Panc1 (cell line): ENCODE data around the gene GPC1. TPM values are rescaled to one million over a fixed set of nuclear protein-coding genes. Genes with fewer than 3 reads are reported as not detected.

Source experiments
- ATAC-seq: fragments of 200-7000 bp; cut with Tn5 transposase; 2 replicates; pipeline ENCODE4 v1.9.1; 2020; ENCODE audit warnings: mild to moderate bottlenecking, moderate library complexity
- BruUV-seq: library from RNA; stranded (reverse); fragments of 400-500 nt; replicated peaks from 2 replicates; lab custom pipeline; 2021; lab: Mats Ljungman, UMichigan
- CTCF ChIA-PET: fragments of 300-600 bp; sonication (Branson Sonifier 250); formaldehyde crosslinking; loops from one replicate; lab custom pipeline; 2022; ENCODE audit warnings: antibody characterized with exemption; lab: Charles Lee
- POLR2A ChIA-PET: fragments of 300-600 bp; sonication (Branson Sonifier 250); formaldehyde crosslinking; loops from one replicate; lab custom pipeline; 2022; ENCODE audit warnings: antibody characterized with exemption; lab: Charles Lee
- DNase-seq: peaks from one replicate; pipeline ENCODE4 v3.0.0-alpha.2; 2010; ENCODE audit warnings: low read depth, low spot score
- H3K27ac ChIP-seq: 2 replicates; pipeline ENCODE4 v1.5.1; 2011; ENCODE audit warnings: mild to moderate bottlenecking, low read length, inconsistent platforms
- H3K27me3 ChIP-seq: fragments of 200-500 bp; sonication (Bioruptor generic); 2 replicates; pipeline ENCODE4 v1.6.0; 2014; ENCODE audit warnings: low read length, inconsistent platforms; ENCODE audit not compliant: control insufficient read depth, insufficient read depth
- H3K36me3 ChIP-seq: fragments of 200-500 bp; sonication (Bioruptor generic); 2 replicates; pipeline ENCODE4 v1.5.1; 2014; ENCODE audit warnings: inconsistent platforms, mild to moderate bottlenecking, low read length, moderate library complexity; ENCODE audit not compliant: control insufficient read depth, insufficient read depth
- H3K4me1 ChIP-seq: 2 replicates; pipeline ENCODE4 v1.5.1; 2011; ENCODE audit warnings: inconsistent platforms, mild to moderate bottlenecking, low read length, moderate library complexity; ENCODE audit not compliant: control insufficient read depth, insufficient read depth
- H3K4me3 ChIP-seq, 2 experiments: 2 replicates each; pipeline ENCODE4 v1.5.1; 2011 to 2012; ENCODE audit warnings: low read depth in 2 of 2, low read length in 2 of 2, mild to moderate bottlenecking in 2 of 2, inconsistent platforms in 1 of 2, moderate library complexity in 1 of 2
- H3K9me3 ChIP-seq: fragments of 200-500 bp; sonication (Bioruptor generic); 2 replicates; pipeline ENCODE4 v1.5.1; 2014; ENCODE audit warnings: low read depth, mild to moderate bottlenecking, inconsistent platforms, low read length, moderate library complexity; ENCODE audit not compliant: control insufficient read depth, insufficient read depth
- POLR2AphosphoS5 ChIP-seq: IDR thresholded peaks from 2 replicates; pipeline ENCODE4 v1.6.1; 2012; ENCODE audit warnings: mild to moderate bottlenecking, low read depth, low read length, moderate library complexity
- SIN3A ChIP-seq: IDR thresholded peaks from 2 replicates; pipeline ENCODE4 v1.6.1; 2012; ENCODE audit warnings: low read depth, mild to moderate bottlenecking, low read length, moderate library complexity, borderline replicate concordance; ENCODE audit not compliant: insufficient read depth
- TCF7L2 ChIP-seq: IDR thresholded peaks from 2 replicates; pipeline ENCODE4 v1.6.1; 2011; ENCODE audit warnings: mild to moderate bottlenecking, low read depth, low read length, inconsistent platforms
- in situ Hi-C: cut with HindIII; loops from 2 replicates; pipeline ENCODE4 v1.10.0; 2016; ENCODE audit warnings: low sequenced_read_pairs, low pct_unique_long_range_greater_than_20kb
- intact Hi-C: fragments of 100-400 bp; cut with micrococcal nuclease; formaldehyde crosslinking; loops from one replicate; pipeline ENCODE4 v1.10.0; 2022; ENCODE audit not compliant: unreplicated experiment
- total RNA-seq: library from RNA; stranded (reverse); gene quantifications from one replicate; pipeline ENCODE4 v1.2.1, GENCODE V29; 2021; ENCODE audit not compliant: unreplicated experiment
- TF ChIP-seq, protein P1 (sequence below), 2 experiments: IDR thresholded peaks; 2 replicates each; pipeline ENCODE4 v1.6.1; 2011 to 2012; ENCODE audit warnings: low read depth in 2 of 2, control low read depth in 1 of 2, low read length in 1 of 2, mild to moderate bottlenecking in 1 of 2, moderate library complexity in 1 of 2; ENCODE audit not compliant: insufficient read depth in 1 of 2
- TF ChIP-seq, protein P2 (sequence below): fragments of 450-650 bp; IDR thresholded peaks from 2 replicates; pipeline ENCODE4 v1.5.1; 2017; ENCODE audit warnings: mild to moderate bottlenecking

GPC1 gene
- total RNA-seq, 1 experiment from 2014 or later, result 88.7 TPM

DNA sequence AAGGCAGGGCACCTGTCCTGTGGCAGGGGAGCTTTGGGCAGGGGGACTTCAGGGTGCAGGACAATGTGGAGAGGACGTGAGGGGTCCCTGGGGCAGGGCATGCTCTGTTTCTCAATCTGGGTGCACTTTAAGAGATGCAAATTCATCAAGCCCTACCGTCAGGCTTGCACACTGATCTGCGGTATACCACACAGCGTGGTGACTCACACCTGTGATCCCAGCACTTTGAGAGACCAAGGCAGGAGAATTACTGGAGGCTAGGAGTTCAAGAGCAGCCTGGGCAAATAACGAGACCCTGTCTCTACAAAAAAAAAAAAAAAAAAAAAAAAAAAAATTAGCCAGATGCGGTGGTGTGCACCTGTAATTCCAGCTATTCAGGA, 10.2 kb upstream of the GPC1 start:
- in situ Hi-C loops, result no loop called here
- no TSS peak for BruUV-seq

GRCh38 chr2:240425697-240426096, 9.8 kb upstream of the GPC1 start:
- BruUV-seq, result no TSS peak
- in situ Hi-C loops, result no loop called here
- CTCF ChIA-PET, result no interaction called here

More for the DNA sequence above, 10.2 kb upstream of the GPC1 start:
- Histone ChIP-seq H3K9me3 (no peaks in the 10 kb centered on the region), H3K36me3 (no peaks in the 10 kb centered on the region), H3K27me3 (no peaks in the 10 kb centered on the region), H3K4me3 (no peak overlapping the region), H3K27ac (no peak overlapping the region), H3K4me1 (no peaks in the 10 kb centered on the region)
- POLR2A ChIA-PET, result interaction anchor here (0.7 kb wide), 1 partner anchor 13 kb away, joined by 10 read pairs; no protein-coding TSS in a partner anchor
- ATAC-seq (no peak), DNase-seq (no peak)
- intact Hi-C loops, result no loop called here
- TF ChIP-seq, protein P1, sequence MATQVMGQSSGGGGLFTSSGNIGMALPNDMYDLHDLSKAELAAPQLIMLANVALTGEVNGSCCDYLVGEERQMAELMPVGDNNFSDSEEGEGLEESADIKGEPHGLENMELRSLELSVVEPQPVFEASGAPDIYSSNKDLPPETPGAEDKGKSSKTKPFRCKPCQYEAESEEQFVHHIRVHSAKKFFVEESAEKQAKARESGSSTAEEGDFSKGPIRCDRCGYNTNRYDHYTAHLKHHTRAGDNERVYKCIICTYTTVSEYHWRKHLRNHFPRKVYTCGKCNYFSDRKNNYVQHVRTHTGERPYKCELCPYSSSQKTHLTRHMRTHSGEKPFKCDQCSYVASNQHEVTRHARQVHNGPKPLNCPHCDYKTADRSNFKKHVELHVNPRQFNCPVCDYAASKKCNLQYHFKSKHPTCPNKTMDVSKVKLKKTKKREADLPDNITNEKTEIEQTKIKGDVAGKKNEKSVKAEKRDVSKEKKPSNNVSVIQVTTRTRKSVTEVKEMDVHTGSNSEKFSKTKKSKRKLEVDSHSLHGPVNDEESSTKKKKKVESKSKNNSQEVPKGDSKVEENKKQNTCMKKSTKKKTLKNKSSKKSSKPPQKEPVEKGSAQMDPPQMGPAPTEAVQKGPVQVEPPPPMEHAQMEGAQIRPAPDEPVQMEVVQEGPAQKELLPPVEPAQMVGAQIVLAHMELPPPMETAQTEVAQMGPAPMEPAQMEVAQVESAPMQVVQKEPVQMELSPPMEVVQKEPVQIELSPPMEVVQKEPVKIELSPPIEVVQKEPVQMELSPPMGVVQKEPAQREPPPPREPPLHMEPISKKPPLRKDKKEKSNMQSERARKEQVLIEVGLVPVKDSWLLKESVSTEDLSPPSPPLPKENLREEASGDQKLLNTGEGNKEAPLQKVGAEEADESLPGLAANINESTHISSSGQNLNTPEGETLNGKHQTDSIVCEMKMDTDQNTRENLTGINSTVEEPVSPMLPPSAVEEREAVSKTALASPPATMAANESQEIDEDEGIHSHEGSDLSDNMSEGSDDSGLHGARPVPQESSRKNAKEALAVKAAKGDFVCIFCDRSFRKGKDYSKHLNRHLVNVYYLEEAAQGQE (IDR thresholded peaks at IDR 0.05; ENCODE audit: insufficient read depth in 1 of 2, low read depth in 2 of 2, low read length in 1 of 2), result no peak
- TF ChIP-seq, protein P2, sequence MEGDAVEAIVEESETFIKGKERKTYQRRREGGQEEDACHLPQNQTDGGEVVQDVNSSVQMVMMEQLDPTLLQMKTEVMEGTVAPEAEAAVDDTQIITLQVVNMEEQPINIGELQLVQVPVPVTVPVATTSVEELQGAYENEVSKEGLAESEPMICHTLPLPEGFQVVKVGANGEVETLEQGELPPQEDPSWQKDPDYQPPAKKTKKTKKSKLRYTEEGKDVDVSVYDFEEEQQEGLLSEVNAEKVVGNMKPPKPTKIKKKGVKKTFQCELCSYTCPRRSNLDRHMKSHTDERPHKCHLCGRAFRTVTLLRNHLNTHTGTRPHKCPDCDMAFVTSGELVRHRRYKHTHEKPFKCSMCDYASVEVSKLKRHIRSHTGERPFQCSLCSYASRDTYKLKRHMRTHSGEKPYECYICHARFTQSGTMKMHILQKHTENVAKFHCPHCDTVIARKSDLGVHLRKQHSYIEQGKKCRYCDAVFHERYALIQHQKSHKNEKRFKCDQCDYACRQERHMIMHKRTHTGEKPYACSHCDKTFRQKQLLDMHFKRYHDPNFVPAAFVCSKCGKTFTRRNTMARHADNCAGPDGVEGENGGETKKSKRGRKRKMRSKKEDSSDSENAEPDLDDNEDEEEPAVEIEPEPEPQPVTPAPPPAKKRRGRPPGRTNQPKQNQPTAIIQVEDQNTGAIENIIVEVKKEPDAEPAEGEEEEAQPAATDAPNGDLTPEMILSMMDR, result no peak
- TF ChIP-seq TCF7L2 (no peak), POLR2AphosphoS5 (no peak)
- CTCF ChIA-PET, result no interaction called here

More at GRCh38 chr2:240425697-240426096, 9.8 kb upstream of the GPC1 start:
- ATAC-seq (no peak), DNase-seq (no peak)
- H3K27ac ChIP-seq, result no peak overlapping the region
- H3K4me3 ChIP-seq, result no peak overlapping the region
- H3K4me1 ChIP-seq, result no peaks in the 10 kb centered on the region
- H3K36me3 ChIP-seq, result no peaks in the 10 kb centered on the region
- POLR2A ChIA-PET, result interaction anchor here (0.7 kb wide), 1 partner anchor 14 kb away, joined by 10 read pairs; no protein-coding TSS in a partner anchor
- no peak for TF ChIP-seq SIN3A
- TF ChIP-seq, protein P2, result no peak
- TF ChIP-seq POLR2AphosphoS5, result no peak
- TF ChIP-seq TCF7L2, result no peak
- TF ChIP-seq, protein P1 (IDR thresholded peaks at IDR 0.05; ENCODE audit: insufficient read depth in 1 of 2, low read depth in 2 of 2, low read length in 1 of 2), result no peak
- no peaks in the 10 kb centered on the region for H3K9me3 ChIP-seq
- no peaks in the 10 kb centered on the region for H3K27me3 ChIP-seq
- intact Hi-C loops, result no loop called here
